Measurements from ENCODE around the gene NKPD1.

NKPD1 gene

GRCh38 chr19:45149129-45149528, 11.7 kb downstream of the NKPD1 start:
- no peak for DNase-seq (ENCODE audit: low read depth)
- no peak overlapping the region for H3K4me3 ChIP-seq (ENCODE audit: low read length)
- no peak for TF ChIP-seq CTCF (IDR thresholded peaks at IDR 0.05; ENCODE audit: insufficient read depth, low read depth, low read length, missing control alignments)

GRCh38 chr19:45147835-45148676, 12.7 kb downstream of the NKPD1 start:
- no peak for TF ChIP-seq CTCF (IDR thresholded peaks at IDR 0.05; ENCODE audit: insufficient read depth, low read depth, low read length, missing control alignments)
- DNase-seq (ENCODE audit: low read depth): no peak
- H3K4me3 ChIP-seq (ENCODE audit: low read length): no peak overlapping the region

- DNase-seq (ENCODE audit: low read depth): no peak
- no peak overlapping the region for H3K4me3 ChIP-seq (ENCODE audit: low read length)
- no peak for TF ChIP-seq CTCF (IDR thresholded peaks at IDR 0.05; ENCODE audit: insufficient read depth, low read depth, low read length, missing control alignments)
Observed at GRCh38 chr19:45146741-45147205, 14.0 kb downstream of the NKPD1 start.

GRCh38 chr19:45146251-45146650, 14.5 kb downstream of the NKPD1 start:
- no peak for TF ChIP-seq CTCF (IDR thresholded peaks at IDR 0.05; ENCODE audit: insufficient read depth, low read depth, low read length, missing control alignments)
- H3K4me3 ChIP-seq (ENCODE audit: low read length): no peak overlapping the region
- no peak for DNase-seq (ENCODE audit: low read depth)

DNA sequence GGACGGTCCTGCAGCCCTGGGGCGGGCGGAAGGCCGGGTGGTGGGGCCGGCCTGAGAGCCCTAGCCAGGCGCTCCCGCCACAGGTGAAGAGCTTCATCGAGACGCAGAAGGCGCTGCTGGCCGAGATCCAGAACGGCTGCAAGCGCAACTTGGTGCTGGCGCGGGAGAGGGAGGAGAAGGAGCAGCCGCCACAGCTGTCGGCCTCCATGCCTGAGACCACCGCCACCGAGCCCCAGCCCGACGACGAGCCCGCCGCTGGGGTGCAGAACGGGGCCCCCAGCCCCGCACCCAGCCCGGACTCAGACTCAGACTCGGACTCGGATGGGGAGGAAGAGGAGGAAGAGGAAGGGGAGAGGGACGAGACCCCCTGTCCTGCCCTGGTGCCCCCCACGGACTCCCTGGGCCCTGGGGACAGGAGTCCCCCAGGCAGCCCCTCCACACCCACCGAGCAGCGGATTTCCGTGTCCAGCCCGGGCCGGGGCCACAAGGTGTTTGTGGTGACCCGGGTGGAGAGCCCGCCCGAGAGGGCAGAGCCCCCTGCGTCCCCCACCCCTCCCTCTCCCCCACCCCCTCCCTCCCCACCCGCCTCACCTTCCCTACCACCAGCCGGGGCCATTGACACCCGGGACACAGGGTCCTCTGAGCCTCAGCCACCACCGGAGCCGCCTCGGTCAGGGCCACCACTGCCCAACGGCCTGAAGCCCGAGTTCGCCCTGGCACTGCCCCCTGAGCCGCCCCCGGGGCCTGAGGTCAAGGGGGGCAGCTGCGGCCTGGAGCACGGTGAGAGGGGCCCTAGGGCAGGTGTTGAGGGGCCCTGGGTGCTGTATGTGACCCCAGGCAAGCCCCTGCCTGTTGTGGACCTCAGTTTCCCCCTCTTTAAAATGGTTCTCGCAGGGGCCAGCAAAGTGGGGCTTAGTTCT, 15.3 kb downstream of the NKPD1 start:
- no peak overlapping the region for H3K4me3 ChIP-seq (ENCODE audit: low read length)
- no peak for DNase-seq (ENCODE audit: low read depth)
- TF ChIP-seq CTCF (IDR thresholded peaks at IDR 0.05; ENCODE audit: insufficient read depth, low read depth, low read length, missing control alignments): no peak

- H3K4me3 ChIP-seq (ENCODE audit: low read length): no peak overlapping the region
- no peak for DNase-seq (ENCODE audit: low read depth)
- TF ChIP-seq CTCF (IDR thresholded peaks at IDR 0.05; ENCODE audit: insufficient read depth, low read depth, low read length, missing control alignments): no peak
Observed at GRCh38 chr19:45144431-45145269, 16.1 kb downstream of the NKPD1 start.
